ENCODE measurements around the gene SCAMP2.
A peak's percentile ranks its signal among the peaks of the same experiment; 100 is the strongest.

The SCAMP2 gene

GRCh38 chr15:74800559-74801094, 72.5 kb downstream of the SCAMP2 start:
- TF ChIP-seq CTCF (IDR thresholded peaks at IDR 0.05; ENCODE audit: borderline replicate concordance, extremely low read depth, low read length, poor library complexity, severe bottlenecking) (no peak), EZH2 (IDR thresholded peaks at IDR 0.05; ENCODE audit: borderline replicate concordance, low read depth, low read length, severe bottlenecking) (no peak)
- Histone ChIP-seq H2AFZ (ENCODE audit: low read depth, low read length) (no peak overlapping the region), H3K36me3 (ENCODE audit: insufficient read depth, low read length) (peaks cover 67% of the 10 kb centered on the region), H3K4me3 (ENCODE audit: low read depth in 1 of 2, low read length in 2 of 2) (no peak overlapping the region), H3K9me3 (ENCODE audit: insufficient read depth, low read length, severe bottlenecking) (no peaks in the 10 kb centered on the region), H3K27me3 (ENCODE audit: insufficient read depth, low read length, poor library complexity) (no peaks in the 10 kb centered on the region), H3K4me2 (ENCODE audit: insufficient read depth, low read length) (no peak overlapping the region), H3K4me1 (ENCODE audit: insufficient read depth, low read length) (no peaks in the 10 kb centered on the region), H3K27ac (ENCODE audit: low read length) (no peak overlapping the region), H3K79me2 (ENCODE audit: insufficient read depth, low read length) (peaks cover 21% of the 10 kb centered on the region), H4K20me1 (ENCODE audit: insufficient read depth, low read length) (peaks cover 40% of the 10 kb centered on the region), H3K9ac (ENCODE audit: low read depth, low read length) (no peak overlapping the region)
- ATAC-seq (ENCODE audit: insufficient read depth, low read depth), result no peak
- no peak for DNase-seq

- no peak overlapping the region for H3K4me2 ChIP-seq (ENCODE audit: insufficient read depth, low read length)
- H3K79me2 ChIP-seq (ENCODE audit: insufficient read depth, low read length), result peaks cover 26% of the 10 kb centered on the region
- peaks cover 68% of the 10 kb centered on the region for H3K36me3 ChIP-seq (ENCODE audit: insufficient read depth, low read length)
- H3K9me3 ChIP-seq (ENCODE audit: insufficient read depth, low read length, severe bottlenecking), result no peaks in the 10 kb centered on the region
- no peak overlapping the region for H3K9ac ChIP-seq (ENCODE audit: low read depth, low read length)
- H3K27me3 ChIP-seq (ENCODE audit: insufficient read depth, low read length, poor library complexity), result no peaks in the 10 kb centered on the region
- H3K27ac ChIP-seq (ENCODE audit: low read length), result no peak overlapping the region
- H3K4me3 ChIP-seq (ENCODE audit: low read depth in 1 of 2, low read length in 2 of 2), result no peak overlapping the region
- peak; percentile 73 for DNase-seq
- no peaks in the 10 kb centered on the region for H3K4me1 ChIP-seq (ENCODE audit: insufficient read depth, low read length)
- ATAC-seq (ENCODE audit: insufficient read depth, low read depth), result peak; percentile 92
- H4K20me1 ChIP-seq (ENCODE audit: insufficient read depth, low read length), result peaks cover 44% of the 10 kb centered on the region
- TF ChIP-seq CTCF (IDR thresholded peaks at IDR 0.05; ENCODE audit: borderline replicate concordance, extremely low read depth, low read length, poor library complexity, severe bottlenecking) (peak; percentile 94), EZH2 (IDR thresholded peaks at IDR 0.05; ENCODE audit: borderline replicate concordance, low read depth, low read length, severe bottlenecking) (no peak)
- H2AFZ ChIP-seq (ENCODE audit: low read depth, low read length), result no peak overlapping the region
Observed at GRCh38 chr15:74799856-74800558, 73.2 kb downstream of the SCAMP2 start.

- no peak for DNase-seq
- H3K4me3 ChIP-seq (ENCODE audit: low read depth in 1 of 2, low read length in 2 of 2), result no peak overlapping the region
Observed at GRCh38 chr15:74799255-74799855, 73.8 kb downstream of the SCAMP2 start.

More at GRCh38 chr15:74799255-74799855, 73.8 kb downstream of the SCAMP2 start:
- ATAC-seq (ENCODE audit: insufficient read depth, low read depth), result peak; percentile 9; the same call in 1 of the 3 replicates
- Histone ChIP-seq H3K9ac (ENCODE audit: low read depth, low read length) (no peak overlapping the region), H3K4me2 (ENCODE audit: insufficient read depth, low read length) (no peak overlapping the region), H3K79me2 (ENCODE audit: insufficient read depth, low read length) (peaks cover 33% of the 10 kb centered on the region), H3K27ac (ENCODE audit: low read length) (no peak overlapping the region), H2AFZ (ENCODE audit: low read depth, low read length) (no peak overlapping the region), H3K9me3 (ENCODE audit: insufficient read depth, low read length, severe bottlenecking) (no peaks in the 10 kb centered on the region), H3K27me3 (ENCODE audit: insufficient read depth, low read length, poor library complexity) (no peaks in the 10 kb centered on the region), H4K20me1 (ENCODE audit: insufficient read depth, low read length) (peaks cover 51% of the 10 kb centered on the region), H3K4me1 (ENCODE audit: insufficient read depth, low read length) (no peaks in the 10 kb centered on the region), H3K36me3 (ENCODE audit: insufficient read depth, low read length) (peaks cover 73% of the 10 kb centered on the region)
- TF ChIP-seq EZH2 (IDR thresholded peaks at IDR 0.05; ENCODE audit: borderline replicate concordance, low read depth, low read length, severe bottlenecking) (no peak), CTCF (IDR thresholded peaks at IDR 0.05; ENCODE audit: borderline replicate concordance, extremely low read depth, low read length, poor library complexity, severe bottlenecking) (no peak)

All from DND-41 (cell line).